ENCODE results near the gene GPC6. TPM values are rescaled to one million over a fixed set of nuclear protein-coding genes. Genes with fewer than 3 reads are reported as not detected.

GPC6 gene
- total RNA-seq, 1 donor from 2014 or later: not detected

- ATAC-seq (ENCODE audit: low read depth): no peak
- ChIA-PET CTCF (interaction anchor here (0.8 kb wide), 1 partner anchor 39 kb away, joined by 3 read pairs; no protein-coding TSS in a partner anchor), POLR2A (interaction anchor here (1.2 kb wide), 1 partner anchor 273 kb away, joined by 3 read pairs; the partner anchor contains the start of gene TGDS)
- Mint-ChIP-seq H3K9me3 (peaks cover 6% of the 10 kb centered on the region), H3K36me3 (ENCODE audit: low read depth) (no peaks in the 10 kb centered on the region), H3K4me3 (no peak overlapping the region), H3K27ac (no peak overlapping the region), H3K4me1 (peaks cover 50% of the 10 kb centered on the region), H3K27me3 (no peaks in the 10 kb centered on the region)
- DNase-seq: no peak
- no peak for TF ChIP-seq CTCF (IDR thresholded peaks at IDR 0.05)
- intact Hi-C loops (cut with micrococcal nuclease): no loop called here
These were observed 1096.5 kb downstream of the GPC6 start for GRCh38 chr13:94322925-94323763.

- ChIA-PET CTCF (interaction anchor here (0.8 kb wide), 1 partner anchor 38 kb away, joined by 3 read pairs; no protein-coding TSS in a partner anchor), POLR2A (interaction anchor here (1.2 kb wide), 1 partner anchor 272 kb away, joined by 3 read pairs; the partner anchor contains the start of gene TGDS)
- intact Hi-C loops (cut with micrococcal nuclease): no loop called here
- Mint-ChIP-seq H3K4me3 (peak overlapping the region; percentile 50), H3K27ac (peak overlapping the region; percentile 84), H3K27me3 (no peaks in the 10 kb centered on the region), H3K4me1 (peaks cover 53% of the 10 kb centered on the region), H3K9me3 (peaks cover 6% of the 10 kb centered on the region), H3K36me3 (ENCODE audit: low read depth) (no peaks in the 10 kb centered on the region)
- peak; percentile 49 for ATAC-seq (ENCODE audit: low read depth)
- TF ChIP-seq CTCF (IDR thresholded peaks at IDR 0.05): no peak
- no peak for DNase-seq
These were observed 1097.5 kb downstream of the GPC6 start for GRCh38 chr13:94323764-94324758.

GRCh38 chr13:94324767-94325540 is 1098.3 kb downstream of the GPC6 start:
- DNase-seq: no peak
- Mint-ChIP-seq H3K4me1 (peaks cover 57% of the 10 kb centered on the region), H3K4me3 (no peak overlapping the region), H3K9me3 (peaks cover 6% of the 10 kb centered on the region), H3K36me3 (ENCODE audit: low read depth) (no peaks in the 10 kb centered on the region), H3K27me3 (no peaks in the 10 kb centered on the region), H3K27ac (no peak overlapping the region)
- no peak for TF ChIP-seq CTCF (IDR thresholded peaks at IDR 0.05)
- POLR2A ChIA-PET: no interaction called here
- no peak for ATAC-seq (ENCODE audit: low read depth)
- CTCF ChIA-PET: no interaction called here
- intact Hi-C loops (cut with micrococcal nuclease): no loop called here

GRCh38 chr13:94325650-94326049 is 1099.0 kb downstream of the GPC6 start:
- intact Hi-C loops (cut with micrococcal nuclease): no loop called here
- no peak overlapping the region for H3K4me3 Mint-ChIP-seq
- H3K36me3 Mint-ChIP-seq (ENCODE audit: low read depth): no peaks in the 10 kb centered on the region
- DNase-seq (no peak), ATAC-seq (ENCODE audit: low read depth) (no peak)
- peaks cover 59% of the 10 kb centered on the region for H3K4me1 Mint-ChIP-seq
- TF ChIP-seq CTCF (IDR thresholded peaks at IDR 0.05): no peak
- peaks cover 6% of the 10 kb centered on the region for H3K9me3 Mint-ChIP-seq
- H3K27ac Mint-ChIP-seq: peak overlapping the region; percentile 48
- CTCF ChIA-PET: no interaction called here
- POLR2A ChIA-PET: no interaction called here
- H3K27me3 Mint-ChIP-seq: no peaks in the 10 kb centered on the region
